Stomach (tissue), 19 donors: ENCODE measurements around the gene SPANXN4. TPM values are rescaled to one million over a fixed set of nuclear protein-coding genes. Genes with fewer than 3 reads are reported as not detected.

Experiments used
- DNase-seq, 2 donors: peaks; one replicate each; pipeline versions ENCODE4 v3.0.0 to v3.0.0-alpha.2; 2013 to 2019
- H3K27ac ChIP-seq, 5 donors: fragments of 200-600 bp in 4 of 5; sonication (generic) in 4 of 5; one replicate each; pipeline ENCODE4 v1.5.1; 2013 to 2019; ENCODE audit warnings: mild to moderate bottlenecking in 1 of 5, moderate library complexity in 1 of 5
- H3K27me3 ChIP-seq, 3 donors: fragments of 200-600 bp; sonication (generic); one replicate each; pipeline ENCODE4 v1.5.1; 2017 to 2019; ENCODE audit warnings: mixed run types in 1 of 3
- H3K36me3 ChIP-seq, 4 donors: fragments of 200-600 bp; sonication (generic); 1 replicate in 3 of 4; 2 replicates in 1 of 4; pipeline ENCODE4 v1.5.1; 2016 to 2019
- H3K4me1 ChIP-seq, 4 donors: fragments of 200-600 bp; sonication (generic); one replicate each; pipeline ENCODE4 v1.5.1; 2016 to 2019
- H3K4me3 ChIP-seq, 4 donors: fragments of 200-600 bp; sonication (generic) in 3 of 4; one replicate each; pipeline ENCODE4 v1.5.1; 2016 to 2019; ENCODE audit warnings: mild to moderate bottlenecking in 1 of 4
- H3K9me3 ChIP-seq, 4 donors: fragments of 200-600 bp; sonication (generic); one replicate each; pipeline ENCODE4 v1.5.1; 2016 to 2019
- CTCF ChIP-seq, 7 experiments: fragments of 450-650 bp in 4 of 7; fragments of 200-600 bp in 3 of 7; sonication (generic) in 3 of 7; IDR thresholded peaks; one replicate each; pipeline ENCODE4 v1.5.1; 2016 to 2019; ENCODE audit warnings: antibody characterized with exemption in 7 of 7, control low read depth in 2 of 7, mild to moderate bottlenecking in 1 of 7
- EP300 ChIP-seq: sonication (generic); formaldehyde crosslinking; IDR thresholded peaks from one replicate; pipeline ENCODE4 v1.6.1; 2017; ENCODE audit warnings: antibody characterized with exemption
- POLR2A ChIP-seq, 4 donors: fragments of 450-650 bp; IDR thresholded peaks; one replicate each; pipeline ENCODE4 v1.6.1; 2016; ENCODE audit warnings: antibody characterized with exemption in 4 of 4, control low read depth in 2 of 4, mild to moderate bottlenecking in 1 of 4, moderate library complexity in 1 of 4
- POLR2AphosphoS5 ChIP-seq, 3 donors: sonication (generic); formaldehyde crosslinking; IDR thresholded peaks; one replicate each; pipeline ENCODE4 v1.6.1; 2016; ENCODE audit warnings: antibody characterized with exemption in 3 of 3
- WGBS, 5 donors: extraction: QIAGEN DNeasy Blood & Tissue Kit in 3 of 5; methylation state at CpG; one replicate each; pipeline versions ENCODE4 v1.1.5 to v1.1.7; 2013 to 2018; 5-methylcytosine and 5-hydroxymethylcytosine counted together
- intact Hi-C: fragments of 100-400 bp; cut with DNase I; formaldehyde crosslinking; loops from one replicate; pipeline ENCODE4 v1.15.1; 2023; ENCODE audit warnings: low total_unique reads
- long read RNA-seq, 10 donors: transcript quantifications; one replicate each; lab custom pipeline, GENCODE V29; 2026
- polyA plus RNA-seq, 3 donors: library from polyadenylated mRNA; stranded (reverse); fragments of 200-250 nt; gene quantifications; one replicate each; pipeline ENCODE4 v1.2.3, GENCODE V29; 2013
- total RNA-seq, 5 donors: library from RNA; depleted of rRNA; stranded (reverse); fragments of >200 nt; gene quantifications; one replicate each; pipeline versions ENCODE4 v1.1.0 to v1.2.3, GENCODE V29; 2014 to 2016
- donor health status: healthy with polysubstance abuse.
- donor health status: Bipolar disorder and iron deficiency.
- donor health status: healthy.

Gene SPANXN4
- not detected for total RNA-seq
- not detected for polyA plus RNA-seq
- long read RNA-seq, donor 1, result 0 reads
- long read RNA-seq, donor 2, result 0 reads
- long read RNA-seq, donor 3, result 0 reads
- long read RNA-seq, donor 4, result 0 reads
- long read RNA-seq, donor 5, result 0 reads
- long read RNA-seq, donor 6, result 0 reads
- long read RNA-seq, donor 7, result 0 reads
- long read RNA-seq, donor 8, result 0 reads
- long read RNA-seq, donor 9, result 0 reads
- long read RNA-seq, donor 10, result 0 reads

GRCh38 chrX:143025628-143026027 lies at the start of gene SPANXN4:
SPANXN4 (plus strand) TSS chrX:143025928; CDS start chrX:143026015, 87 bp downstream.
- intact Hi-C loops, result no loop called here
- no peak within 1 kb of the TSS for H3K27ac ChIP-seq
- TF ChIP-seq POLR2AphosphoS5 (IDR thresholded peaks at IDR 0.05) (no peak), POLR2A (IDR thresholded peaks at IDR 0.05) (no peak), EP300 (no peak), CTCF (IDR thresholded peaks at IDR 0.05) (no peak)
- no peaks in the 10 kb centered on the region for H3K27me3 ChIP-seq
- no peaks in the 10 kb centered on the region for H3K9me3 ChIP-seq
- no peak for DNase-seq
- no peaks in the 10 kb centered on the region for H3K36me3 ChIP-seq
- H3K4me1 ChIP-seq, result no peaks in the 10 kb centered on the region
- WGBS, 5 donors, result 64 to 100% (median 84%) methylated on average over 2 of the region's 2 CpGs
- H3K4me3 ChIP-seq, result no peak within 1 kb of the TSS

GRCh38 chrX:142977128-142977914 lies 48.4 kb upstream of the SPANXN4 start:
- Histone ChIP-seq H3K4me3 (no peak overlapping the region), H3K36me3 (no peaks in the 10 kb centered on the region), H3K9me3 (peaks cover 0 to 2% (median under 1%) of the 10 kb centered on the region in 4 donors), H3K4me1 (no peaks in the 10 kb centered on the region), H3K27me3 (no peaks in the 10 kb centered on the region), H3K27ac (no peak overlapping the region)
- no peak for DNase-seq
- intact Hi-C loops, result no loop called here
- TF ChIP-seq POLR2AphosphoS5 (IDR thresholded peaks at IDR 0.05), result no peak
- no peak for TF ChIP-seq CTCF (IDR thresholded peaks at IDR 0.05)
- TF ChIP-seq POLR2A (IDR thresholded peaks at IDR 0.05), result no peak
- no peak for TF ChIP-seq EP300
- 67 to 74% (median 68%) methylated on average over 6 of the region's 6 CpGs for WGBS, 5 donors

GRCh38 chrX:142978130-142978684 lies 47.5 kb upstream of the SPANXN4 start:
- H3K4me3 ChIP-seq, result no peak overlapping the region
- DNase-seq, result no peak
- intact Hi-C loops, result no loop called here
- H3K36me3 ChIP-seq, result no peaks in the 10 kb centered on the region
- no peaks in the 10 kb centered on the region for H3K27me3 ChIP-seq
- H3K4me1 ChIP-seq, result no peaks in the 10 kb centered on the region
- no peak for TF ChIP-seq POLR2A (IDR thresholded peaks at IDR 0.05)
- no peak for TF ChIP-seq CTCF (IDR thresholded peaks at IDR 0.05)
- no peak for TF ChIP-seq POLR2AphosphoS5 (IDR thresholded peaks at IDR 0.05)
- no peak for TF ChIP-seq EP300
- H3K9me3 ChIP-seq, result no peaks in the 10 kb centered on the region
- WGBS, 5 donors, result 40 to 53% (median 49%) methylated on average over 4 of the region's 4 CpGs
- no peak overlapping the region for H3K27ac ChIP-seq

GRCh38 chrX:142982679-142983078 lies 43.0 kb upstream of the SPANXN4 start:
- Histone ChIP-seq H3K27ac (no peak overlapping the region), H3K36me3 (no peaks in the 10 kb centered on the region), H3K4me3 (no peak overlapping the region), H3K4me1 (no peaks in the 10 kb centered on the region), H3K9me3 (no peaks in the 10 kb centered on the region), H3K27me3 (no peaks in the 10 kb centered on the region)
- TF ChIP-seq CTCF (IDR thresholded peaks at IDR 0.05) (no peak), POLR2AphosphoS5 (IDR thresholded peaks at IDR 0.05) (no peak), EP300 (no peak), POLR2A (IDR thresholded peaks at IDR 0.05) (no peak)
- 31 to 57% (median 52%) methylated on average over 2 of the region's 2 CpGs for WGBS, 5 donors
- no peak for DNase-seq
- intact Hi-C loops, result no loop called here
